CD4-positive, alpha-beta T cell treated with Interleukin-1 beta for 1 hour (primary cell): Measurements from ENCODE around the gene CCNL2.
"Not testable (repeated sequence)": the region's sequence is repeated elsewhere in the genome, so short reads cannot be mapped to it uniquely, and the experiment has no call there.

Source experiments
- DNase-seq, 2 donors: peaks; one replicate each; pipeline ENCODE4 v3.0.0-alpha.2; 2020 to 2022

Gene CCNL2

DNA sequence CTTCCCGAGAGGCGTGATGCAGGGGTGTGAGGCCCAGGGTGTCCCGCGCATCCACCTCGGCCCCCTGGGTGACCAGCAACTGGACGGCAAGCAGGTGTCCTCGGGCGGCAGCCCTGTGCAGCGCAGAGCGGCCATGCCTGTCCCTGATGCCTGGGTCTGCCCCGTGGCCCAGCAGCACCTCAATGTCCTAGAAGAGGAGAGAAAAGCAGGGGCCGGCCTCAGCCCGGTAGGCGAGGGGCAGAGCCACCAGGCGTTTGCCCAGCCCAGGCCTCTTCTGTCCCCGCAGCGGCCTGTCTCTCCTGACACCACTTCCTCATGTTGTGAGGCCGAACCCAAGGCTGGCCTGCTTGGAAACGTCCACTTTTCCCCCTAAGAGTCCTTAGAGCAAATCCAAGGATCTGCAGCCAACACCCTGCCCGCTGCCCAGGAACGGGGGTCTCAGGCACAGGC, 20.3 kb upstream of the CCNL2 start:
- DNase-seq = no peak

DNA sequence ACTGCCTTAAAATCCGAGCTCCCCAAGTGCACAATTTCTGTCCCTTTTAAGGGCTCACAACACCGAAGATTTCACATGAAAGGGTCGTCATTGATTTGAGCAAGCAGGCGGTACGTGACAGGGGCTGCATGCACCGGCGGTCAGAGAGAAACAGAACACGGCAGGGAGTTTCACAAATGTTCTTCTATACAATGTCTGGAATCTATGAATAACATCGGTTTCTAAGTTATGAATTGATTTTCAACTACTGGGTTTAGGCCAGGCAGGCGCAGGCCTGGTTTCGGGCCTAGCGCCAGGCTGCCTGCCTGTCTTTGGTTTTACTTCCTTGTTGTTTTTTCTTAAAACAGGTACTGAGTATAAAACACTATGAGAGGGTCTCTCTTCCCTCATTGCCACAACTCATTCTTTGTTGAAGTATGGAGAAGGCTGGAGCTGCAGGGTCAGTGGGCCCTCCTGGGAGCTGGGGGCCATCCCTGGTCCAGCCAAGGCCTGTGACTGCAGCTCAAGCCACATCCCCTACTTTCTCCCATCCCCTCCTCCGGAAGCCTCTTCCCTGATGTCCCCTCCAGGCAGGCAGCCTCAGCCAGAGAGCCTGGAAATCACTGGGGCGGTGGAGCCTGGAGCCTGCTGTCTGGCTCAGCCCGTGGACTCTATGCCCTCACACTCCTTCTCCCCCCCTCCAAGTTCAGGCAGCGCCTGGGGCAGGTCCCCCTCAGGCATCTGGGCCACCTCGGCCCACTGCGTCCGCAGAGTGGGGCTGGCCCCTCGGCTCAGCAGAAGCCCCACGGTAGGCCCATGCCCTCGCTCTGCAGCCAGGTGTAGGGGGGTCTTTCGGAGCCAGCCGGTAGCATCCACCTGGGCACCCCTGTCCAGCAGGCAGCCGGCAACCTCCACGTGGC, 19.6 kb upstream of the CCNL2 start:
- DNase-seq = no peak

DNA sequence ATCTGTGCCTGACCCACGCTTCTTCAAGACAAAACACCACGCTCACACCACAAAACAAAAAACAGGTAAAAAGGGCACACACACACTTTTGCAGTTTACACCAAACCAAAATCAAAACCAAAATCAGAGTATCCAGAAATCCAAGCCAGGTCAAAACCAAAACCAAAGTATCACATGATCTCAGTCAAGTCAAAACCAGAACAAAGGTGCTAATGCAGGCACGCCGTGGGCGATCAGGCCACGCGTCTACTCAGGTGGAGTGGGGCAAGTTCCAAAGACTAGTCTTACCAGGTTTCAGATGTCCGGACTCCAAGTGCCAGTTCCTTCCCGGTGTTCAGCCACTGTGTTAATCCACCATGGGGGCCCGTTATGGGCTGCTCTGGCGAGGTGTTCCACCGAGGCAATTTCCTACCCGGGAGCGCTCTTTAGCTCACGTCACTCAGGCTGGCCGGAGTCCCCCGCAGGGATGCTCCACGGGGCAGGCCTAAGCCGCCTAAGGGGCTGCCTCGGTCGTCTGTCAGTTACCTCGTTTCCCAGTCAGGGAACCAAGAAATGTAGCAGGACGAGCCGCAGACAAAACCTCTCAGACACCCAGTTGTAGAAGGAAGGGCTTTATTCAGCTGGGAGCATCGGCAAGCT, 18.8 kb upstream of the CCNL2 start:
- DNase-seq = not testable (repeated sequence)

DNA sequence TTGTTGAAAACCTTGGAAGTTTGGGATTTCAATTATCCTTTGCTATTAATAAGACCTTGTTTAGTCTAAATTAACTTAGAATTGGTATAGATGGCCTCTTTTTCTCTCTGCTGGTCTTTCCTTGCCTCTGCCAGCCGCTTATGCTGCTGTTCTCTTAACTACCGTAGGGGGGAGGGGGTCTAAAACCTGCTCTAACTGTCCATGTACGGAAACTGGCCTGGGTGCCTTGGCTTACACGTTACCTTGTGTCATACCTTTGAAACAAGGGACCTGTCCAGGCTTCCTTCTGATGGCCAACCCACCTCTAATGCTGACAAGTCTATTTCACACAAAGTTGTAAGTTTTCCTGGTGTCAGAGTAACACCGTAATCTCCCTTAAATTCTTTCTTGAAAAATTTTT, 18.3 kb upstream of the CCNL2 start:
- DNase-seq = not testable (repeated sequence)

GRCh38 chr1:1415751-1416150, 16.6 kb upstream of the CCNL2 start:
- DNase-seq = no peak

GRCh38 chr1:1412311-1412902, 13.3 kb upstream of the CCNL2 start:
- DNase-seq = not testable (repeated sequence)

GRCh38 chr1:1411626-1412025, 12.5 kb upstream of the CCNL2 start:
- no peak for DNase-seq

DNA sequence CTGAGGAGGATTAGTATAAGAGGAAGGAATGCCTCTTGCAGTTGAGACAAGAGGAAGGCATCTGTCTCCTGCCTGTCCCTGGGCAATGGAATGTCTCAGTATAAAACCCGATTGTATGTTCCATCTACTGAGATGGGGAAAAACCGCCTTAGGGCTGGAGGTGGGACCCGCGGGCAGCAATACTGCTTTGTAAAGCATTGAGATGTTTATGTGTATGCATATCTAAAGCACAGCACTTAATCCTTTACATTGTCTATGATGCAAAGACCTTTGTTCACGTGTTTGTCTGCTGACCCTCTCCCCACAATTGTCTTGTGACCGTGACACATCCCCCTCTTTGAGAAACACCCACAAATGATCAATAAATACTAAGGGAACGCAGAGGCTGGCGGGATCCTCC, 11.1 kb upstream of the CCNL2 start:
- DNase-seq = not testable (repeated sequence)

- DNase-seq = peak; percentile 25
Measured at GRCh38 chr1:1407636-1408318, 8.6 kb upstream of the CCNL2 start.

DNA sequence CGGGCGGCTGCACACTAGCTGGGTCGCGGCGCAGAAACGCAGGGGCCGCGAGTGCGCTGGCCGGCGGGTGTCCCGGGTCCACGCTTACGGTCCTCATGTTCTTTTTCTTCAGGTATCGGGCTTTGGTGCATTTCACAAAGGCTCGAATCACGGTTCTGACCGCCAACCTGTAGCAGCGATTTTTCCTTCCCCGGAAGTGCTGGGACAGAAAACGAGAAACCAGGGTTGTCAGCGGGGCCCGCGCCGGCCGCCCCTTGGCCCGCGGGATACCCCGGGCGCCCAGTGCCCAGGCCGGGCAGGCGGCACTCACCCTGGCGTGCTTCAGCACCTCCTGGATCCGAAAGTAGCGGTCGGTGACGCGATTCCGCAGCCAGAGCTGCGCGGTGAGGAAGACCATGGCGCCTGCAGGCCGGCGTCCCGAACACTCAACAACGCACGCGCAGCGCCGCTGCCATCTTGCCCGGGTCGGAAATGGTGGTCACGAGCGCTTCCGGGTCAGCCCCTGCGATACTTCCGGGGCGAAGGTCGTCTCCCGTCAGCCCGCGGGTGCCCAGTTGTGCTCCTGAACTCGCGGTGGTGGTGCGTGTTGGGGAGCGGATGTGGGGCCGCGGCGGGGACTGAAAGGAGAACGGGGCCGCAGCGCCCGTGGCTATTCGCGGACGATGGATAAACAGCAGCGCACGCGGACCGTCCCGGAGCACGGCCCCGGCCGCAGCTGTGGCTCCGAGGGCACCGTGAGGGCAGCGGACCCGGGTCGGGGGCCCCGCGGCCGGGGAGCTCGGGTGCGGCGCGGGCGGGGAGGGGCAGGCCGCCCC, 7.9 kb upstream of the CCNL2 start, which contains the start of gene MRPL20:
Gene MRPL20, minus strand, starts transcription at position 473 of the 815 bp plus-strand sequence. Its CDS starts 76 bp downstream, at position 397.
- DNase-seq = peak; percentile 95 to 96

GRCh38 chr1:1406101-1406820, 7.1 kb upstream of the CCNL2 start:
- no peak for DNase-seq

DNA sequence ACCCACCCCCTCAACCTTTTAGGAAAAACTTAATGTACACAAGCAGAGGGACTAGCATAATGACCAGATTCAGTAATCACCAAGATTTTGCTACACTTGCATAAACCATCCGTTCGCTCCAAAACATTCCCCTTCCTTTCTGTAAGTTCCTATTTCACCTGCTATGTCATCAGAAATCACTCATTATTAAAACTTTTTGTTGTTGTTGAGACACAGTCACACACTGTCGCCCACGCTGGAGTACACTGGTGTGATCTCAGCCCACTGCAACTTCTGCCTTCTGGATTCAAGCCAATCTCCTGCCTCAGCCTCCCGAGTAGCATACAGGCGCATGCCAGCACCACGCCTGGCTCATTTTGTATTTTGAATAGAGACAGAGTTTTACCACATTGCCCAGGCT, 4.5 kb upstream of the CCNL2 start:
- DNase-seq = no peak

GRCh38 chr1:1402901-1403392, 3.8 kb upstream of the CCNL2 start:
- DNase-seq = not testable (repeated sequence)

DNA sequence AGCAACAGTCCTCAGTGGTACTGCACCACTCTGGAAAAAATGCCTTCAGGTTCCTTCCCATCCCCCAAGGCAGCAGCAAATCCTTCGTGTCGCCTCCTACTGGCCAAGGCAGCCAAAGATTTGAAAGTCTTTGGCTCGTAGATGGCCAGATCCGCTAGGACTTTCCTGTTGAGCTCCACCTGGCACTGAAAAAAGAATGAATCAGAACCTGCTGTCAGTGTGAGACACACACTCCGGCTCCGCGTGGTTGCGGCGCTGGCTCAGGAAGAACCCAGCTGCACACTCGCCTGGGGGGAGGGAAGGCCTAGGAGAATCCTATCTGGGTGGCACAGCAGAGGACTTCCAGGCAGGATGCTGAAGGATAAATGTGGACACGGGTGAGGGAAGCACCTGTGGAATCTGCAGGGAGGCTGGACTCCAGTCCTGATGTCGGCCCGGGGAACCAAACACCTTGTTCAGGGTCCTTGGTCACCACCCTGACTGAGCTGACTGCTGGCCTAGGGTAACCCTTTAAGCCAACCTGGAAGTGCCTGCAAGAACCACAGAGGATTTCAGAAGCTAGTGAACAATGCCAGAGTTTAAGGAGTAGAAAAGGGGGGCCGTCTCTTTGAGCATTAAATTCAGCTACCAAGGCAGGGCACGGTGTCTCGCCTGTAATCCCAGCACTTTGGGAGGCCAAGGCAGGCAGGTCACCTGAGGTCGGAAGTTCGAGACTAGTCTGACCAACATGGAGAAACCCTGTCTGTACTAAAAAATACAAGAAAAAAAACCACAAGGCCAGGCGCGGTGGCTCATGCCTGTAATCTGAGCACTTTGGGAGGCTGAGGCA, 3.2 kb upstream of the CCNL2 start:
- DNase-seq = peak; percentile 15 to 36

DNA sequence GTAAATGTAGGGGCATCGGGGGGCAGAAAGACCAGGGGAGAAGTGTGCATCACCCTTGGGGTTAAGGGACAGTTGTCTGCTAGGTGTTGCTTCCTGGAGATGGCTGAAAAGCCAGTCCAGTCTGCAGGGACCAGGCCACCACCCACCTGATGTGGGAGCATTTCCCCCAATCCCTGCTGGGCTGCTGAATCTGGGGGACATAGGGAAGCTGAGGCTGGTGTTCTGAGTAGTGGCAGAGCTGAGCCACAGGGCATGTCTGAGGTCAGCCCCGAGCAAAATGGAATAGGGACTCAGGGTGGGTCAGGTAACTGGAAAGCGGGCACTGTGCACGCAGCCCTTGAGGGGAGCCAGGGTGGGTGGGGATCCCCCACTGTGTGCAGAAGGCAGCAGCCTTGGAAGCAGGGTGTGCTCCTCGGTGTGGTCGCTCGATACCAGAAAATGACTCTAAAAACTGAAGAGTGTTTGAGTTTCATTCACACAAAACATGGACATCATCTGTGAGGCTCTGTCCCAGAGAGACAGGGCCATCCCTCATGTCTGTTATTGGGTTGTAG, 2.4 kb upstream of the CCNL2 start:
- DNase-seq = no peak

DNA sequence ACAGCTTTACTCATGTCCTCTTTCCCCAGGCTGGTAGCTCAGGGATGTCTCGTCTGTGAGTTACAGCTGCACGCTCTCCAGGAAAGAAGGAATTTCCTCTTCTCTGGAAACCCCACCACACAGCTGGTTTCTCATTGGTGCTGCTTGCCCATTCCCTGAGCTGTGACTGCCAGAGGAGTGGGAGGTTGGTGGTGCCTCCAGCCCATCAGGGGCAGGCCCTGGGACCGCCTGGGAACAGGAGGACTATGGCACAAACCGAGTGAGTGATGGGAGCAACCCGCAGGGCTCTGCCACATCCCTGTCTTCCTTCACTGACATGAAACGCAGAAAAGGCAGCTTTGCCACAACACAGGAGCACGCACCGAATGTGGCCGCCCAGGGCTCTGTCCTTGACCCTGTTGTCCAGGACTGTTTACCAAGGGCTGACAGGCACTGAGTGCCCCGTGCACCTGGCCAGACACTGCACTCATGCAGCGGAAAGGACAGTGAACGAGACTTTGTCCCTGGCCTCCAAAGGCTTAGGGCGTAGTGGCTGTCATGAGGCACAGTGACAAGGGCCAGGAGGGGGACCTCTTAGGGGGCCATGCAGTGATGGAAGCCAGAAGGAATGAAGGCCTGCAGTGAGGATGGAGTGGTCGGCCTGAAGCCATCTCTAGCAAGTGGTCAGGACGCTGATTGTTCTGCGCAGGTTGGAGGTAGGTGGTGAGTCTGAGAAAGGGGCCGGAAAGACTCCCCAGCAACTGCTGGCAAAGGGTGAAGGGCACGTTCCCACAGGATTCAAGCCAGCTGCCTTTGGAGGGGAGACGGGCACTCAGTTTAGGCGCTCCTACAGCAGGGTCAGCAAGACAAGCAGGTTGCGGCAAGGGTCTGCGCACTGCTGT, 1.7 kb upstream of the CCNL2 start:
- DNase-seq = no peak

GRCh38 chr1:1399872-1400575, 889 bp upstream of the CCNL2 start:
- no peak for DNase-seq

DNA sequence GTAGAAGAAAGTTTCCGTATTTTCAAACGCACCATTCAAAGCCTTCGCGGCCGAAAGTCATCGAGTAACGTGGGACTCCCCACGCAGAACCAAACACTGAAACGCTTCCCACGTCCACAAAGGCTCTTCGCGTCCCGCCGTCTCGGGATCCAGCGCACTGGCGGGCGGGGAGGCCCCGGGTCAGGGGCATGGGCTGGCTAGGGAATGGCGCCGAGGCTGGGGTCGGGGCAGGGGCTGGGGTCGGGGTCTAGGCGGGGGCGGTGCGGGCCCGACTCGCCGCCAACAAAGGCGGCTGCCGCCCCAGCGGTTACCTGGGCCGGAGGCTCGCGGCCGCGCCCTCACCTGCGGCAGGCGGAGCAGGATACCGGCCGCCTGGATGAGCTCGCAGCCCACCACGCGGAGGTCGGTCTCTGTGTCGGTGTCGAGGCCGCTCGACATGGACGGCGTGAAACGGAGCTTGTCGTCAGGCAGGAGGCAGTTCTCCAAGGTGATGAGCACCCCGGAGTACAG, 403 bp downstream of the CCNL2 start:
- DNase-seq = no peak
